H1 (cell line): Measurements from ENCODE around the gene HBB. TPM values are rescaled to one million over a fixed set of nuclear protein-coding genes. Genes with fewer than 3 reads are reported as not detected.

ENCODE experiments used
- CTCF ChIA-PET: fragments of 300-600 bp; sonication (Branson Sonifier 250); formaldehyde crosslinking; loops from one replicate; lab custom pipeline; 2021; ENCODE audit not compliant: partially characterized antibody; lab: Charles Lee
- POLR2A ChIA-PET: fragments of 300-600 bp; sonication (Branson Sonifier 250); formaldehyde crosslinking; loops from one replicate; lab custom pipeline; 2021; ENCODE audit warnings: inconsistent platforms; ENCODE audit not compliant: partially characterized antibody; lab: Charles Lee
- DNase-seq, 2 experiments: peaks; one replicate each; pipeline versions ENCODE4 v3.0.0 to v3.0.0-alpha.2; 2010 to 2022; ENCODE audit warnings: low spot score in 2 of 2, low read depth in 1 of 2, mixed read lengths in 1 of 2
- FAIRE-seq: peaks from 2 replicates; lab custom pipeline; 2011; peaks lifted over from hg19 to GRCh38; lab: Jason Lieb, UNC
- H2AFZ ChIP-seq: 2 replicates; pipeline ENCODE4 v1.8.1; 2012; ENCODE audit warnings: low read length, inconsistent platforms
- H2AK5ac ChIP-seq: 2 replicates; pipeline ENCODE4 v1.6.1; 2013; ENCODE audit warnings: low read depth, low read length
- H2BK120ac ChIP-seq: replicated peaks from 2 replicates; pipeline ENCODE3; 2013; ENCODE audit warnings: low read depth, low read length, inconsistent platforms
- H2BK12ac ChIP-seq: 2 replicates; pipeline ENCODE4 v1.6.1; 2013; ENCODE audit warnings: low read depth, low read length
- H2BK15ac ChIP-seq: 2 replicates; pipeline ENCODE4 v1.6.1; 2013; ENCODE audit warnings: low read length
- H2BK20ac ChIP-seq: 2 replicates; pipeline ENCODE4 v1.6.1; 2013; ENCODE audit warnings: low read length
- H2BK5ac ChIP-seq: 2 replicates; pipeline ENCODE4 v1.6.1; 2013; ENCODE audit warnings: low read depth, low read length
- H3K14ac ChIP-seq: 2 replicates; pipeline ENCODE4 v1.6.1; 2013; ENCODE audit warnings: inconsistent platforms; ENCODE audit not compliant: insufficient read length
- H3K18ac ChIP-seq: 2 replicates; pipeline ENCODE4 v1.6.1; 2013; ENCODE audit warnings: low read length; ENCODE audit errors: extremely low read depth
- H3K23ac ChIP-seq: 2 replicates; pipeline ENCODE4 v1.6.1; 2013; ENCODE audit warnings: inconsistent platforms; ENCODE audit not compliant: insufficient read length
- H3K23me2 ChIP-seq: 2 replicates; pipeline ENCODE4 v1.6.1; 2013; ENCODE audit warnings: low read depth, low read length
- H3K27ac ChIP-seq: 2 replicates; pipeline ENCODE4 v1.6.1; 2011; ENCODE audit warnings: low read depth, low read length, inconsistent platforms
- H3K27me3 ChIP-seq, 4 experiments: replicated peaks in 1 of 4; 1 replicate in 1 of 4; 2 replicates in 3 of 4; pipeline versions ENCODE4 v1.6.1 to v1.8.1; 2011 to 2013; ENCODE audit warnings: low read length in 3 of 4, mild to moderate bottlenecking in 3 of 4, inconsistent platforms in 2 of 4, mixed read lengths in 2 of 4, moderate library complexity in 1 of 4; ENCODE audit not compliant: control insufficient read depth in 3 of 4, insufficient read depth in 3 of 4; ENCODE audit errors: extremely low read depth in 1 of 4
- H3K36me3 ChIP-seq, 4 experiments: 2 replicates each; pipeline versions ENCODE4 v1.6.1 to v1.8.1; 2011 to 2013; ENCODE audit warnings: mild to moderate bottlenecking in 4 of 4, low read length in 3 of 4, moderate library complexity in 2 of 4, control low read depth in 1 of 4, inconsistent platforms in 1 of 4; ENCODE audit not compliant: insufficient read depth in 4 of 4, control insufficient read depth in 2 of 4
- H3K4ac ChIP-seq: replicated peaks from 2 replicates; pipeline ENCODE3; 2013; ENCODE audit warnings: low read length, low read depth, mixed read lengths, inconsistent platforms; ENCODE audit not compliant: insufficient read length
- H3K4me1 ChIP-seq, 4 experiments: replicated peaks in 1 of 4; 1 replicate in 1 of 4; 2 replicates in 3 of 4; pipeline versions ENCODE4 v1.6.1 to v1.8.1; 2011 to 2013; ENCODE audit warnings: low read length in 3 of 4, inconsistent platforms in 2 of 4, mixed read lengths in 1 of 4; ENCODE audit not compliant: insufficient read depth in 4 of 4, control insufficient read depth in 3 of 4
- H3K4me2 ChIP-seq, 2 experiments: 2 replicates each; pipeline versions ENCODE4 v1.6.1 to v1.8.1; 2011 to 2013; ENCODE audit warnings: low read depth in 2 of 2, low read length in 2 of 2, control low read depth in 1 of 2, inconsistent platforms in 1 of 2, mild to moderate bottlenecking in 1 of 2; ENCODE audit not compliant: insufficient read depth in 1 of 2
- H3K4me3 ChIP-seq, 4 experiments: fragments of 200-600, 300-600 bp in 1 of 4; sonication (generic), shearing (Covaris generic), sonication (Bioruptor Twin) in 1 of 4; 2 replicates each; pipeline versions ENCODE4 v1.5.1 to v1.8.1; 2011 to 2016; ENCODE audit warnings: low read length in 4 of 4, low read depth in 3 of 4, control low read depth in 2 of 4, inconsistent platforms in 2 of 4, mild to moderate bottlenecking in 2 of 4, mixed read lengths in 1 of 4, moderate library complexity in 1 of 4; ENCODE audit not compliant: insufficient read depth in 2 of 4; ENCODE audit errors: extremely low read depth in 1 of 4
- H3K56ac ChIP-seq: replicated peaks from 2 replicates; pipeline ENCODE3; 2013; ENCODE audit warnings: low read depth, mild to moderate bottlenecking, mixed read lengths, low read length, inconsistent platforms; ENCODE audit not compliant: insufficient read length
- H3K79me1 ChIP-seq: 2 replicates; pipeline ENCODE4 v1.6.1; 2013; ENCODE audit warnings: low read depth, low read length, control low read depth
- H3K79me2 ChIP-seq, 2 experiments: 2 replicates each; pipeline versions ENCODE4 v1.6.1 to v1.8.1; 2012 to 2013; ENCODE audit warnings: low read length in 2 of 2, mild to moderate bottlenecking in 2 of 2, inconsistent platforms in 1 of 2; ENCODE audit not compliant: insufficient read depth in 2 of 2, control insufficient read depth in 1 of 2
- H3K9ac ChIP-seq, 4 experiments: replicated peaks in 1 of 4; 1 replicate in 1 of 4; 2 replicates in 3 of 4; pipeline versions ENCODE4 v1.6.1 to v1.8.1; 2011 to 2013; ENCODE audit warnings: low read depth in 3 of 4, low read length in 3 of 4, control low read depth in 2 of 4, mild to moderate bottlenecking in 2 of 4, moderate library complexity in 2 of 4, inconsistent platforms in 1 of 4; ENCODE audit errors: extremely low read depth in 1 of 4
- H3K9me3 ChIP-seq, 2 experiments: 2 replicates each; pipeline versions ENCODE4 v1.6.1 to v1.8.1; 2012 to 2013; ENCODE audit warnings: mild to moderate bottlenecking in 2 of 2, moderate library complexity in 2 of 2, control low read depth in 1 of 2, inconsistent platforms in 1 of 2, low read depth in 1 of 2, low read length in 1 of 2, mixed read lengths in 1 of 2; ENCODE audit not compliant: insufficient read depth in 2 of 2
- H4K20me1 ChIP-seq, 2 experiments: replicated peaks in 1 of 2; 2 replicates each; pipeline versions ENCODE3 to v1.8.1; 2011 to 2013; ENCODE audit warnings: inconsistent platforms in 2 of 2, low read length in 2 of 2, mild to moderate bottlenecking in 1 of 2; ENCODE audit not compliant: insufficient read depth in 2 of 2, control insufficient read depth in 1 of 2
- H4K5ac ChIP-seq: 2 replicates; pipeline ENCODE4 v1.6.1; 2013; ENCODE audit warnings: low read length, low read depth, mixed read lengths, inconsistent platforms; ENCODE audit not compliant: insufficient read length
- H4K8ac ChIP-seq: 2 replicates; pipeline ENCODE4 v1.8.0; 2013; ENCODE audit warnings: mild to moderate bottlenecking, moderate library complexity, low read length, inconsistent platforms; ENCODE audit not compliant: insufficient read depth; ENCODE audit errors: extremely low read depth
- H4K91ac ChIP-seq: replicated peaks from 2 replicates; pipeline ENCODE3; 2013; ENCODE audit warnings: low read length, mixed read lengths, inconsistent platforms; ENCODE audit not compliant: insufficient read length
- BRCA1 ChIP-seq: IDR thresholded peaks from 2 replicates; pipeline ENCODE4 v1.6.1; 2012; ENCODE audit warnings: low read depth, low read length, improper control_type of control experiment
- EZH2 ChIP-seq: fragments of 200-600 bp; sonication (generic); IDR thresholded peaks from 2 replicates; pipeline ENCODE4 v1.7.1; 2012; ENCODE audit warnings: low read depth, mild to moderate bottlenecking, moderate library complexity, low read length, inconsistent platforms; ENCODE audit not compliant: severe bottlenecking
- HDAC2 ChIP-seq, 2 experiments: fragments of 300-600 bp in 1 of 2; sonication (generic) in 1 of 2; IDR thresholded peaks; 2 replicates each; pipeline ENCODE4 v1.6.1; 2011 to 2012; ENCODE audit warnings: low read depth in 2 of 2, low read length in 2 of 2, mild to moderate bottlenecking in 2 of 2, moderate library complexity in 2 of 2, borderline replicate concordance in 1 of 2, inconsistent platforms in 1 of 2
- POLR2AphosphoS5 ChIP-seq: IDR thresholded peaks from 2 replicates; pipeline ENCODE4 v1.6.1; 2011; ENCODE audit warnings: low read depth, low read length
- SIX5 ChIP-seq: IDR thresholded peaks from 2 replicates; pipeline ENCODE4 v1.6.1; 2011; ENCODE audit warnings: mild to moderate bottlenecking, low read depth, low read length
- polyA plus RNA-seq, 7 experiments: library from polyadenylated mRNA; depleted of rRNA in 3 of 7; stranded (reverse) in 5 of 7; unstranded in 2 of 7; fragments of >200 nt in 5 of 7; fragments of 200-250 nt in 2 of 7; gene quantifications; 1 replicate in 5 of 7; 2 replicates in 1 of 7; 4 replicates in 1 of 7; pipeline versions ENCODE4 v1.2.1 to v1.2.3, GENCODE V29; 2011 to 2013; ENCODE audit warnings: missing spikeins in 2 of 7, mixed read lengths in 2 of 7
- total RNA-seq: library from RNA; stranded (reverse); fragmentation: NEBNext Ultra II Directional; extraction: Animal tissue kit (Norgen Biotek cat#: 25700); gene quantifications from 2 replicates; pipeline ENCODE4 v1.2.1, GENCODE V29; 2021

Gene HBB
- total and polyA plus RNA-seq, 2 of the 8 experiments (the other 6 are each of a cell fraction or from before 2014, with no cell fraction given): not detected

- H4K20me1 ChIP-seq: no peaks in the 10 kb centered on the region
- no peak overlapping the region for H4K8ac ChIP-seq
- no peak overlapping the region for H3K23ac ChIP-seq
- ChIA-PET CTCF (no interaction called here), POLR2A (no interaction called here)
- H2AK5ac ChIP-seq: no peak overlapping the region
- H3K79me2 ChIP-seq: no peaks in the 10 kb centered on the region
- no peak overlapping the region for H3K9ac ChIP-seq
- no peak overlapping the region for H3K27ac ChIP-seq
- H3K4ac ChIP-seq: no peak overlapping the region
- H3K36me3 ChIP-seq: no peaks in the 10 kb centered on the region
- no peaks in the 10 kb centered on the region for H3K4me1 ChIP-seq
- H2BK12ac ChIP-seq: no peak overlapping the region
- no peak overlapping the region for H2BK15ac ChIP-seq
- H4K91ac ChIP-seq: no peak overlapping the region
- no peak overlapping the region for H2BK20ac ChIP-seq
- H3K18ac ChIP-seq: no peak overlapping the region
- no peak overlapping the region for H3K4me2 ChIP-seq
- H3K23me2 ChIP-seq: no peaks in the 10 kb centered on the region
- no peak overlapping the region for H3K14ac ChIP-seq
- no peak overlapping the region for H3K56ac ChIP-seq
- no peaks in the 10 kb centered on the region for H3K9me3 ChIP-seq
- no peak overlapping the region for H2AFZ ChIP-seq
- H2BK120ac ChIP-seq: no peak overlapping the region
- no peak for FAIRE-seq
- TF ChIP-seq BRCA1: no peak
- no peak for TF ChIP-seq SIX5
- no peak for TF ChIP-seq EZH2
- TF ChIP-seq POLR2AphosphoS5: no peak
- no peak for TF ChIP-seq HDAC2 (IDR thresholded peaks at IDR 0.05; ENCODE audit: borderline replicate concordance in 1 of 2, low read depth in 2 of 2, low read length in 2 of 2)
- H3K27me3 ChIP-seq: no peaks in the 10 kb centered on the region
- no peak overlapping the region for H3K4me3 ChIP-seq
- no peak for DNase-seq
- H2BK5ac ChIP-seq: no peak overlapping the region
- no peaks in the 10 kb centered on the region for H3K79me1 ChIP-seq
- H4K5ac ChIP-seq: no peak overlapping the region
Measured at GRCh38 chr11:5266609-5267008, 39.7 kb upstream of the HBB start.
